Small intestine (tissue), 7 donors: ENCODE data around the gene RFC2. TPM values are rescaled to one million over a fixed set of nuclear protein-coding genes. Genes with fewer than 3 reads are reported as not detected.
A peak's percentile ranks its signal among the peaks of the same experiment; 100 is the strongest.

ENCODE experiments used
- DNase-seq, 2 donors: peaks; one replicate each; pipeline versions ENCODE4 v3.0.0 to v3.0.0-alpha.2; 2013
- FAIRE-seq: peaks from 2 replicates; lab custom pipeline; 2012; peaks lifted over from hg19 to GRCh38; lab: Jason Lieb, UNC
- H3K27ac ChIP-seq, 3 donors: one replicate each; pipeline ENCODE4 v1.5.1; 2013; ENCODE audit warnings: low read length in 2 of 3, mild to moderate bottlenecking in 2 of 3, control low read depth in 1 of 3, inconsistent platforms in 1 of 3, low read depth in 1 of 3, moderate library complexity in 1 of 3
- H3K27me3 ChIP-seq, 3 donors: one replicate each; pipeline ENCODE4 v1.6.1; 2013; ENCODE audit warnings: low read length in 3 of 3, inconsistent platforms in 1 of 3; ENCODE audit not compliant: control insufficient read depth in 3 of 3, insufficient read depth in 3 of 3
- H3K36me3 ChIP-seq, 3 donors: one replicate each; pipeline ENCODE4 v1.6.1; 2013; ENCODE audit warnings: low read length in 3 of 3, inconsistent platforms in 1 of 3, low read depth in 1 of 3, mild to moderate bottlenecking in 1 of 3, moderate library complexity in 1 of 3; ENCODE audit not compliant: control insufficient read depth in 3 of 3, insufficient read depth in 2 of 3
- H3K4me1 ChIP-seq, 3 donors: one replicate each; pipeline ENCODE4 v1.6.1; 2013; ENCODE audit warnings: low read length in 2 of 3, inconsistent platforms in 1 of 3, low read depth in 1 of 3, mild to moderate bottlenecking in 1 of 3, moderate library complexity in 1 of 3; ENCODE audit not compliant: control insufficient read depth in 3 of 3, insufficient read depth in 2 of 3
- H3K4me3 ChIP-seq, 3 donors: one replicate each; pipeline ENCODE4 v1.5.1; 2013; ENCODE audit warnings: low read length in 3 of 3, control low read depth in 1 of 3, inconsistent platforms in 1 of 3, low read depth in 1 of 3, mild to moderate bottlenecking in 1 of 3, moderate library complexity in 1 of 3
- H3K9me3 ChIP-seq, 2 donors: one replicate each; pipeline ENCODE4 v1.6.1; 2013; ENCODE audit warnings: low read depth in 1 of 2, low read length in 1 of 2; ENCODE audit not compliant: control insufficient read depth in 2 of 2, insufficient read depth in 1 of 2
- WGBS, 3 donors: extraction: QIAGEN DNeasy Blood & Tissue Kit; methylation state at CpG; one replicate each; pipeline ENCODE4 v1.1.7; 2013; 5-methylcytosine and 5-hydroxymethylcytosine counted together
- polyA plus RNA-seq, 4 donors: library from polyadenylated mRNA; stranded (reverse) in 3 of 4; unstranded in 1 of 4; fragments of 200-250 nt in 3 of 4; fragments of 120-200 nt in 1 of 4; gene quantifications; one replicate each; pipeline versions ENCODE4 v1.2.1 to v1.2.3, GENCODE V29; 2013
- donor health status: healthy with polysubstance abuse.
- donor health status: control.
- donor health status: control.
- donor health status: Bipolar disorder and iron deficiency.
- donor health status: healthy.

The RFC2 gene
- polyA plus RNA-seq, 4 donors = 5.4 to 27.8 (median 19.6) TPM

DNA sequence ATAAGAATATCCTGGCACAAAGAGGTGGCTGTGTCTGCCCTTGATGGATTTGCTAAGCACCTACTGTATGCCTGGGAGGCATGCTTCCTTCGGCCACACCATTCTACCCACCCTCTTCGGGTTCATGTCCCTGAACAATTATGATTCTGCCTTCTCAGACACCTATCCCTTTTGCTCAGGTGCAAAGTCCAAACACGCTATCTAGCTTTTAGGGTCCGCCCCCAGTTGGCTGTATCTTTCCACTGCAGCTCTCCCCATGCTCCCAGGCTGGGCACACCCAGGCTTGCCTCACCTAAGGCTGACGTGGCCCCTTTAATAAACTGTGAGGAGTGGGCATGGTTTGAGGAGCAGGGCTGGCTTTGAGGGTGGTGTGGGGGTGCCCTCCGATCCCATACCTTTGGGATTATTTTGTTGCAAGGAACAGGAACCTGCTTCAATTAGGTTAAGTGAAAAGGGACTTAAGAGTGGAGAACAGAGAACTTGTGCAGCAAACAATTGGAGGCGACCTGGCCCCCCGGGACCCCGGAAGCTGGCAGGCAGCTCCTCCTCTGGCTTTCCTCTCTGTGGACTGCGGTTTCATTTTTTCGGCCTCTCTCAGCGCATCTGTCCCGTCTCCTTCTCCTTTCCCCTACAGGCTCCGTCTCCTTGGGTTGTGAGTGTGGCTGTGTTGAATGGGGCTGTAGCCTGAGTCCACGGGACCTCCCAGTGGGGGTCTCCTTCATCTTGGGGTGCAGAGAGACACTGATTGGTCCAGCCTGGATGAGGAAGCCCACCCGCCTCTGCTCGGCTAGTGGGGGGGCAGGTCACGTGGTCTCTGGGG, 38.8 kb upstream of the RFC2 start:
- peaks cover 0 to 7% of the 10 kb centered on the region in 2 donors for H3K9me3 ChIP-seq
- peaks cover 0 to 10% (median 0%) of the 10 kb centered on the region in 3 donors for H3K36me3 ChIP-seq
- peaks cover 0 to 63% (median 0%) of the 10 kb centered on the region in 3 donors for H3K4me1 ChIP-seq
- 10 to 49% (median 38%) methylated on average over 17 to 18 of the region's 18 CpGs for WGBS, 3 donors
- no peak for FAIRE-seq
- peaks cover 0 to 6% (median 0%) of the 10 kb centered on the region in 3 donors for H3K27me3 ChIP-seq
- H3K4me3 ChIP-seq = peak overlapping the region in 2 of 3 donors; percentile 37 to 47
- peak overlapping the region; percentile 67 to 76 (median 70) for H3K27ac ChIP-seq
- DNase-seq = peak; percentile 95 to 99

DNA sequence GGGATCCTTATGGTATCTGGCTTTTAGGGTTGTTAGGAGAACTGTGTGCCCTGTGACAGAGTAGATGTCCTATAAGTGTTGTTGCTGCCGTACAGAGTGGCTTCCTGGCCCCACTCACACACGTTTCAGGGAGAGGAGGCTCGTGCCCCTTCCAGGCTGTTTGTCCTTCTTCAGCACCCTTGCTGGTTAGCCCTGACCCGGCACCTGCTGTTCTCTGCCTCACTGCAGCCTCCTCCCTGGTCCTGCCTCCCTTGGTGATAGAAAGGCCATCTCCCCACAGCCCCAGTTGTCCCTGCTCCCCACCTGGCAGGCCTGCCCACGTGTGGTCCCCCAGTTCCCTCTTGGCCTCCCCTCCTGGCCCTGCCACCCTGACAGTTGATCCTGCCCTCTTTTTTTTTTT, 37.3 kb upstream of the RFC2 start:
- peaks cover 0 to 7% (median 0%) of the 10 kb centered on the region in 3 donors for H3K36me3 ChIP-seq
- FAIRE-seq (no peak), DNase-seq (no peak)
- H3K9me3 ChIP-seq = peaks cover 0 to 3% of the 10 kb centered on the region in 2 donors
- WGBS, 3 donors = 38 to 57% (median 44%) methylated on average over 5 of the region's 5 CpGs
- peaks cover 0 to 74% (median 0%) of the 10 kb centered on the region in 3 donors for H3K4me1 ChIP-seq
- peak overlapping the region in 2 of 3 donors; percentile 6 to 72 for H3K27ac ChIP-seq
- H3K4me3 ChIP-seq = no peak overlapping the region
- H3K27me3 ChIP-seq = peaks cover 0 to 6% (median 0%) of the 10 kb centered on the region in 3 donors

DNA sequence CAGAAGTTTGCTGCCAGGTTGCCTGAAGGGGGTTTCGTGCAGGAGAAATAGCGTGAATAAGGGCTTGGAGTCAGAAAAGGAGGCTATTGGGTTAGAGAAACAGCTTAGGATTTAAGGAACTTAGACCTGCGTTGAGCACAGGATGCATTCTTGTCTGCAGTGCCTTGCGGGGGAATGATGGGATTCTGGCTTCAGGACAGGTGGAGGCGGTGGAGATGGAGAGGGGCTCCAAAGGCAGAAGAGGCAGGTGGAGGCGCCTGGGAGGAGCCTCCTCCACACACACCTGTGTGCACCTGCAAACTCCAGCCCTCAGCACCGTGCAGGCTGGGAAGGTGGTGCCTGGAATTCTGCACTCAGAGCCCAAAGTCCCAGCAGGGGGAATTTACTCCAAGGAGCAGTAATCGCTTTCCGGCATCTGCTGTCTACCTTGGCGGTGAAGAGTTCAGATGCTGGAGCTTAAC, 36.8 kb upstream of the RFC2 start:
- 15 to 49% (median 28%) methylated on average over 9 to 10 of the region's 10 CpGs for WGBS, 3 donors

GRCh38 chr7:74290553-74290950, 36.4 kb upstream of the RFC2 start:
- H3K4me1 ChIP-seq = peaks cover 0 to 76% (median 0%) of the 10 kb centered on the region in 3 donors
- H3K27ac ChIP-seq = peak overlapping the region in 1 of 3 donors; percentile 72
- no peak for DNase-seq

More for the DNA sequence above, 36.8 kb upstream of the RFC2 start:
- H3K36me3 ChIP-seq = peaks cover 0 to 3% (median 0%) of the 10 kb centered on the region in 3 donors
- peak; percentile 68 to 89 for DNase-seq
- peak overlapping the region in 2 of 3 donors; percentile 52 to 91 for H3K4me3 ChIP-seq
- H3K4me1 ChIP-seq = peaks cover 0 to 74% (median 0%) of the 10 kb centered on the region in 3 donors
- H3K27ac ChIP-seq = peak overlapping the region in 1 of 3 donors; percentile 72
- no peak for FAIRE-seq
- peaks cover 0 to 6% (median 0%) of the 10 kb centered on the region in 3 donors for H3K27me3 ChIP-seq
- H3K9me3 ChIP-seq = no peaks in the 10 kb centered on the region

GRCh38 chr7:74289659-74290552, 35.7 kb upstream of the RFC2 start:
- H3K27ac ChIP-seq = peak overlapping the region in 2 of 3 donors; percentile 72 to 81
- H3K9me3 ChIP-seq = no peaks in the 10 kb centered on the region
- WGBS, 3 donors = 0 to 1% (median 1%) methylated on average over 35 to 60 of the region's 60 CpGs
- DNase-seq (peak; percentile 43 to 45), FAIRE-seq (no peak)
- H3K27me3 ChIP-seq = peaks cover 0 to 6% (median 0%) of the 10 kb centered on the region in 3 donors
- H3K36me3 ChIP-seq = peaks cover 0 to 2% (median 0%) of the 10 kb centered on the region in 3 donors
- peaks cover 0 to 77% (median 0%) of the 10 kb centered on the region in 3 donors for H3K4me1 ChIP-seq
- H3K4me3 ChIP-seq = peak overlapping the region; percentile 52 to 91 (median 73)

More at GRCh38 chr7:74290553-74290950, 36.4 kb upstream of the RFC2 start:
- FAIRE-seq = no peak
- Histone ChIP-seq H3K9me3 (no peaks in the 10 kb centered on the region), H3K4me3 (peak overlapping the region; percentile 52 to 91 (median 73)), H3K27me3 (peaks cover 0 to 6% (median 0%) of the 10 kb centered on the region in 3 donors), H3K36me3 (peaks cover 0 to 2% (median 0%) of the 10 kb centered on the region in 3 donors)
- 1 to 8% (median 4%) methylated on average over 8 to 9 of the region's 9 CpGs for WGBS, 3 donors

GRCh38 chr7:74289018-74289658, 34.9 kb upstream of the RFC2 start, which contains the start of gene CLIP2:
CLIP2 (plus strand) TSS chr7:74289407; CDS start chr7:74317547, 28,140 bp downstream.
- FAIRE-seq = no peak
- peaks cover 0 to 2% (median 0%) of the 10 kb centered on the region in 3 donors for H3K36me3 ChIP-seq
- DNase-seq = peak; percentile 79 to 85
- peak within 1 kb of the TSS; percentile 52 to 91 (median 73) for H3K4me3 ChIP-seq
- peaks cover 0 to 76% (median 2%) of the 10 kb centered on the region in 3 donors for H3K4me1 ChIP-seq
- H3K27me3 ChIP-seq = peaks cover 0 to 6% (median 0%) of the 10 kb centered on the region in 3 donors
- H3K27ac ChIP-seq = peak within 1 kb of the TSS in 2 of 3 donors; percentile 72 to 81
- H3K9me3 ChIP-seq = no peaks in the 10 kb centered on the region
- WGBS, 3 donors = 0 to 1% (median 1%) methylated on average over 17 to 66 of the region's 67 CpGs

DNA sequence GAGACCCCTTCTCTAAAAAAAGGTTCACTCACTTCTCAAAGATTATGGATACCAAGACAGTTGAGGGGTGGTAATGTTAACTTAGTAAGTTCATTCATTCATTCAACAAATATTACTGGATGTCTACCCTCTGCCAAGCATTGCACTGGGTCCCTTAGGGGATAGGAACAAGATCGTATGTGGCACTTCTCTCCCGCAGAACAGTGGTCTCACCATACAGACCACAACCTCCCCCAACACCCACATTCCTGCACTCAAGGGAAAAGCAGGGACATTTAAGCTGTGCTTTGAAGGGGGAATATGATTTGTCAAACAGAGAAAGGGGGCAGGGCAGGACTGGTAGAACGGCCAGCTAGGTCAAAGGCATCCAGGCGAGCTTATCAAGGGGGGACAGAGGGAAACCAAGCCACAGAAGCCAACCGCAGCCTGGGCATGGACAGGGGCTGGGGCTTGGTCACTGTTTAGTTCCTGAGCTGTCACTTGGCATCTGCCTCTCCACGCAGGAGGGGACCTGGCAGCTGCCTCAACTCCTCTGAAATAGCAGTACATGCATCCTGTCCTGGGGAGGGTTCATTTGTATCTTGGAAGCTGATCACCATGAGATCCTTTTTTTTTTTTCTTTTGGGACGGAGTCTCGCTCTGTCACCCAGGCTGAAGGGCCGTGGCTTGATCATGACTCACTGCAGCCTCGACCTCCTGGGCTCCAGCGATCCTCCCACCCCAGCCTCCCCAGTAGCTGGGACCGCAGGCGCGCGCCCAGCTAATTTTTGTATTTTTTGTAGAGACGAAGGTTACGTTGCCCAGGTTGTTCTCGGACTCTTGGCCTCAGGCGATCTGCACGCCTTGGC, 34.1 kb upstream of the RFC2 start:
- peak; percentile 29 to 48 for DNase-seq
- no peaks in the 10 kb centered on the region for H3K9me3 ChIP-seq
- no peaks in the 10 kb centered on the region for H3K36me3 ChIP-seq
- H3K27ac ChIP-seq = peak overlapping the region in 1 of 3 donors; percentile 63
- H3K4me1 ChIP-seq = peaks cover 0 to 74% (median 2%) of the 10 kb centered on the region in 3 donors
- peaks cover 0 to 6% (median 0%) of the 10 kb centered on the region in 3 donors for H3K27me3 ChIP-seq
- FAIRE-seq = no peak
- peak overlapping the region in 1 of 3 donors; percentile 44 for H3K4me3 ChIP-seq
- WGBS, 3 donors = 16 to 41% (median 35%) methylated on average over 20 of the region's 20 CpGs
